ENCODE results near the gene NTS.
A peak's percentile ranks its signal among the peaks of the same experiment; 100 is the strongest.

NTS gene

GRCh38 chr12:85923767-85924331 lies 49.8 kb downstream of the NTS start:
- no peaks in the 10 kb centered on the region for H3K27me3 ChIP-seq (ENCODE audit: insufficient read depth, low read depth)
- H3K4me3 ChIP-seq (IDR thresholded peaks at IDR 0.05; ENCODE audit: insufficient read depth, low read depth, low read length), result no peak overlapping the region
- H3K9ac ChIP-seq, result no peak overlapping the region
- no peaks in the 10 kb centered on the region for H3K4me1 ChIP-seq (ENCODE audit: low read depth, poor library complexity, severe bottlenecking)
- no peak overlapping the region for H3K4me2 ChIP-seq
- no peaks in the 10 kb centered on the region for H3K36me3 ChIP-seq (ENCODE audit: insufficient read depth)
- H3K27ac ChIP-seq, result no peak overlapping the region
- no peak overlapping the region for H2AFZ ChIP-seq (ENCODE audit: low read depth)
- H4K20me1 ChIP-seq (ENCODE audit: insufficient read depth), result no peaks in the 10 kb centered on the region
- no peaks in the 10 kb centered on the region for H3K79me2 ChIP-seq (ENCODE audit: insufficient read depth, low read depth)
- peak; percentile 68 for TF ChIP-seq CTCF (conservative IDR thresholded peaks at IDR 0.05; ENCODE audit: low read depth, low read length)

- H3K4me3 ChIP-seq (IDR thresholded peaks at IDR 0.05; ENCODE audit: insufficient read depth, low read depth, low read length), result no peak overlapping the region
- TF ChIP-seq CTCF (conservative IDR thresholded peaks at IDR 0.05; ENCODE audit: low read depth, low read length), result no peak
Measured at GRCh38 chr12:85927166-85927565, 53.1 kb downstream of the NTS start.

More at GRCh38 chr12:85927166-85927565, 53.1 kb downstream of the NTS start:
- H3K79me2 ChIP-seq (ENCODE audit: insufficient read depth, low read depth), result no peaks in the 10 kb centered on the region
- no peaks in the 10 kb centered on the region for H3K36me3 ChIP-seq (ENCODE audit: insufficient read depth)
- H3K27ac ChIP-seq, result no peak overlapping the region
- H4K20me1 ChIP-seq (ENCODE audit: insufficient read depth), result no peaks in the 10 kb centered on the region
- H3K4me2 ChIP-seq, result no peak overlapping the region
- H3K4me1 ChIP-seq (ENCODE audit: low read depth, poor library complexity, severe bottlenecking), result no peaks in the 10 kb centered on the region
- H3K9ac ChIP-seq, result no peak overlapping the region
- no peak overlapping the region for H2AFZ ChIP-seq (ENCODE audit: low read depth)
- no peaks in the 10 kb centered on the region for H3K27me3 ChIP-seq (ENCODE audit: insufficient read depth, low read depth)

Data from KMS-11 (cell line).